ENCODE data around the gene IL1RAP.

DNA sequence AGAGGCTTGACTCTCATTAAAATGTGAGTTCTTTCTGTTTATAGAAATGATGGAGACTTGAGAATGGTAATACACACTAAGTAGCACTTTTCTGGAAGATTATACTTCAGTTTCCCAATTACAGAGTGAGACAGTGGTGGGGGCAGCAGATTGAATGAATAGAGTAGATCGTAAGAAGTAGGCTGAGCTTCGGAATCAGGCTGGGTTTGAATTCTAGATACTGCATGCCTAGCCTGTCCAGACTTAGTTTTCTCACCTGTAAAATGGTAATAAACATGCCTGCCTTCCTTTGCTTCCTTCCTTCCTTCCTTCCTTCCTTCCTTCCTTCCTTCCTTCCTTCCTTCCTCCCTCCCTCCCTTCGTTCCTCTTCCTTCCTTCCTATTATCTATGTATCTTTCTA is 8.1 kb downstream of the IL1RAP start:
- TF ChIP-seq, protein P1, sequence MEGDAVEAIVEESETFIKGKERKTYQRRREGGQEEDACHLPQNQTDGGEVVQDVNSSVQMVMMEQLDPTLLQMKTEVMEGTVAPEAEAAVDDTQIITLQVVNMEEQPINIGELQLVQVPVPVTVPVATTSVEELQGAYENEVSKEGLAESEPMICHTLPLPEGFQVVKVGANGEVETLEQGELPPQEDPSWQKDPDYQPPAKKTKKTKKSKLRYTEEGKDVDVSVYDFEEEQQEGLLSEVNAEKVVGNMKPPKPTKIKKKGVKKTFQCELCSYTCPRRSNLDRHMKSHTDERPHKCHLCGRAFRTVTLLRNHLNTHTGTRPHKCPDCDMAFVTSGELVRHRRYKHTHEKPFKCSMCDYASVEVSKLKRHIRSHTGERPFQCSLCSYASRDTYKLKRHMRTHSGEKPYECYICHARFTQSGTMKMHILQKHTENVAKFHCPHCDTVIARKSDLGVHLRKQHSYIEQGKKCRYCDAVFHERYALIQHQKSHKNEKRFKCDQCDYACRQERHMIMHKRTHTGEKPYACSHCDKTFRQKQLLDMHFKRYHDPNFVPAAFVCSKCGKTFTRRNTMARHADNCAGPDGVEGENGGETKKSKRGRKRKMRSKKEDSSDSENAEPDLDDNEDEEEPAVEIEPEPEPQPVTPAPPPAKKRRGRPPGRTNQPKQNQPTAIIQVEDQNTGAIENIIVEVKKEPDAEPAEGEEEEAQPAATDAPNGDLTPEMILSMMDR (IDR thresholded peaks at IDR 0.05), result no peak
- no peak for TF ChIP-seq POLR2A (IDR thresholded peaks at IDR 0.05)
- no peak for TF ChIP-seq POLR2AphosphoS5 (IDR thresholded peaks at IDR 0.05)

Measured in sigmoid colon (tissue), 4 donors.